ENCODE results near the gene DOCK11. TPM values are rescaled to one million over a fixed set of nuclear protein-coding genes. Genes with fewer than 3 reads are reported as not detected.

DOCK11 gene
- total RNA-seq (2022; extraction: Qiagen RNA extraction): 5.9 to 9.7 TPM (median 8.0 TPM) in 5 replicates

GRCh38 chrX:118495061-118495921 is at the start of gene DOCK11:
Gene DOCK11, plus strand, starts transcription at chrX:118495815. Its CDS starts 157 bp downstream, at chrX:118495972.

GRCh38 chrX:118726887-118727685 is 231.5 kb downstream of the DOCK11 start, which contains the start of gene IL13RA1:
Gene IL13RA1, plus strand, starts transcription at chrX:118727606. Its CDS starts 33 bp downstream, at chrX:118727639.

Other genes starting within 250 kb of the DOCK11 start
- gene WDR44, start 149.7 kb upstream of the DOCK11 start, total RNA-seq (2022; extraction: Qiagen RNA extraction): 13.4 to 18.0 TPM (median 16.6 TPM) in 5 replicates
- 58.6 to 74.1 TPM (median 69.0 TPM) in 5 replicates for gene IL13RA1, start 231.8 kb downstream of the DOCK11 start, total RNA-seq (2022; extraction: Qiagen RNA extraction)

All from A549 treated with dexamethasone at 1 μM for 4 hours (cell line).